Measurements from ENCODE around the gene ADAR. TPM values are rescaled to one million over a fixed set of nuclear protein-coding genes. Genes with fewer than 3 reads are reported as not detected.

Gene ADAR
- total and polyA plus RNA-seq, 2 of the 4 experiments (the other 2 are of a cell fraction) = 70.9 to 131 TPM

DNA sequence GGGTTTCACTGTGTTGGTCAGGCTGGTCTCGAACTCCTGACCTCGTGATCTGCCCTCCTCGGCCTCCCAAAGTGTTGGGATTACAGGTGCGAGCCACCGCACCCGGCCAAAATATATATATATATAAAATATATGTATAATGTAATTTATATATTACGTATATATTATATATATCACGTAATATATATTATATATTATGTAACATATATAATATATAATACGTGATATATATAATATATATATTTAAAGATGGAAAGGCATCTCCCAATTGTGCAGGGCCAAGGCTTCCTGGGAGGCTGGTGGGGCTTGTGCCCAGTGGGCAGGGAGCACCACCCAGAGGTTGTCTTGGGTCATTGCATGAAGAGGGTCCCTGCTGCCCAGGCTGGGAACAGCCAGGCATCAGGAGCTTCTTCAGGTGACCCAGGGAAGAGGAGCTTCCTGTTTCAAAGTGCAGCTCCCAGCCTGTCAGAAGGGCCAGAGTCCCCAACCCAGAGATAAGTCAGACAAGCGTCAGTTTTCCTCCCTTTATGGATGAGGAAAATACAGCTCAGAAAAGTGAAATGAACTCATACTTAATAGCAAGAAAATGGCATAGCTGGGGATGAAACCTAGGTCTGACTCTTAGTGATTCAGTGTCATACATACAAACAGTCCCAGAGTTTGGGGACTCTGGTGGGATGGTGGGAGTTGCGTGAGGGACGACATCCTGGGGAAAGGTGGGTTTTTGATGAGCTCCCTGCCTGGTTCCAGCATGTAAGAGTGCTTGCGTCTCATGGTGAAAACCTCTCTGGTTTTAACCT lies 61.5 kb downstream of the ADAR start:
- in situ Hi-C loops (cut with MboI; ENCODE audit: low sequenced_read_pairs) = loop anchor here (5.0 kb wide), 1 partner anchor 59 kb away; no protein-coding TSS in a partner anchor
- 100% methylated on average over 1 of the region's 13 CpGs; no CpG with 5 or more reads in 1 of the 2 experiments for WGBS, 2 experiments (ENCODE audit: extremely low coverage in 2 of 2, insufficient read length in 1 of 2)

More for the DNA sequence above, 61.5 kb downstream of the ADAR start:
- Histone ChIP-seq H3K4me3 (ENCODE audit: insufficient read depth, low read depth, low read length) (no peak overlapping the region), H3K9me1 (ENCODE audit: insufficient read depth, low read length) (no peaks in the 10 kb centered on the region), H2AK5ac (ENCODE audit: low read depth, low read length) (no peak overlapping the region), H4K5ac (ENCODE audit: low read depth, low read length) (no peak overlapping the region), H2BK120ac (ENCODE audit: low read depth, low read length) (no peak overlapping the region), H3K9me3 (ENCODE audit: control insufficient read depth, insufficient read depth, low read length) (no peaks in the 10 kb centered on the region), H3K9ac (ENCODE audit: low read depth, low read length) (no peak overlapping the region), H4K91ac (ENCODE audit: insufficient read depth, low read depth, low read length) (no peak overlapping the region), H3K27ac (ENCODE audit: insufficient read depth, low read length) (no peak overlapping the region), H2AK9ac (replicated peaks; ENCODE audit: low read depth, low read length, poor library complexity) (no peak overlapping the region), H3K23ac (ENCODE audit: low read depth, low read length) (no peak overlapping the region), H3K4ac (ENCODE audit: low read depth, low read length) (no peak overlapping the region), H4K20me1 (ENCODE audit: insufficient read depth, low read length) (peaks cover 16% of the 10 kb centered on the region; the same call in 1 of the 2 replicates), H3K18ac (ENCODE audit: low read depth, low read length) (no peak overlapping the region), H3K4me2 (ENCODE audit: low read depth, low read length) (no peak overlapping the region), H3K4me1 (ENCODE audit: control insufficient read depth, insufficient read depth, low read length) (no peaks in the 10 kb centered on the region), H3K79me1 (ENCODE audit: low read depth in 1 of 2, low read length in 2 of 2) (peaks cover 0 to 5% of the 10 kb centered on the region in 2 experiments; a peak in 1 of 4 replicates), H2BK5ac (ENCODE audit: low read depth, low read length, poor library complexity, severe bottlenecking) (no peak overlapping the region), H3K27me3 (ENCODE audit: control insufficient read depth, insufficient read depth, low read length) (peaks cover 32% of the 10 kb centered on the region), H3K14ac (replicated peaks; ENCODE audit: low read depth, low read length) (no peak overlapping the region), H4K8ac (ENCODE audit: low read depth in 2 of 2, low read length in 2 of 2) (no peak overlapping the region), H3K36me3 (ENCODE audit: control insufficient read depth, insufficient read depth, low read length) (peaks cover 28% of the 10 kb centered on the region), H3K56ac (ENCODE audit: extremely low read depth, insufficient read depth, low read length) (no peak overlapping the region), H2BK20ac (ENCODE audit: low read depth, low read length) (no peak overlapping the region), H2AFZ (replicated peaks; ENCODE audit: low read length, poor library complexity) (no peak overlapping the region), H2BK15ac (ENCODE audit: low read depth, low read length) (no peak overlapping the region)
- ATAC-seq (ENCODE audit: low read depth) (peak; percentile 97), DNase-seq (peak; percentile 58)
- no TSS peak for BruUV-seq (replicated peaks)
- intact Hi-C loops (cut with micrococcal nuclease) = loop anchor here (1.0 to 5.0 kb wide), 5 partner anchors 66 to 274 kb away; partner anchors contain the start of genes HAX1 and IL6R
- dilution Hi-C loops (cut with HindIII; ENCODE audit: low sequenced_read_pairs, unreplicated experiment) = no loop called here
- ChIA-PET CTCF (interaction anchor here (0.6 to 1.6 kb wide), 13 partner anchors 12 to 409 kb away, joined by 3 to 14 read pairs (median 4); partner anchors contain the start of gene PBXIP1), POLR2A (ENCODE audit: unreplicated experiment) (no interaction called here)
- TF ChIP-seq, protein P1, sequence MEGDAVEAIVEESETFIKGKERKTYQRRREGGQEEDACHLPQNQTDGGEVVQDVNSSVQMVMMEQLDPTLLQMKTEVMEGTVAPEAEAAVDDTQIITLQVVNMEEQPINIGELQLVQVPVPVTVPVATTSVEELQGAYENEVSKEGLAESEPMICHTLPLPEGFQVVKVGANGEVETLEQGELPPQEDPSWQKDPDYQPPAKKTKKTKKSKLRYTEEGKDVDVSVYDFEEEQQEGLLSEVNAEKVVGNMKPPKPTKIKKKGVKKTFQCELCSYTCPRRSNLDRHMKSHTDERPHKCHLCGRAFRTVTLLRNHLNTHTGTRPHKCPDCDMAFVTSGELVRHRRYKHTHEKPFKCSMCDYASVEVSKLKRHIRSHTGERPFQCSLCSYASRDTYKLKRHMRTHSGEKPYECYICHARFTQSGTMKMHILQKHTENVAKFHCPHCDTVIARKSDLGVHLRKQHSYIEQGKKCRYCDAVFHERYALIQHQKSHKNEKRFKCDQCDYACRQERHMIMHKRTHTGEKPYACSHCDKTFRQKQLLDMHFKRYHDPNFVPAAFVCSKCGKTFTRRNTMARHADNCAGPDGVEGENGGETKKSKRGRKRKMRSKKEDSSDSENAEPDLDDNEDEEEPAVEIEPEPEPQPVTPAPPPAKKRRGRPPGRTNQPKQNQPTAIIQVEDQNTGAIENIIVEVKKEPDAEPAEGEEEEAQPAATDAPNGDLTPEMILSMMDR (conservative IDR thresholded peaks at IDR 0.05; ENCODE audit: low read depth, low read length) = peak; percentile 79
- TF ChIP-seq SMC3 (IDR thresholded peaks at IDR 0.05; ENCODE audit: low read depth, low read length) (peak; percentile 86), CHD1 (IDR thresholded peaks at IDR 0.05; ENCODE audit: low read depth, low read length) (no peak), MAZ (IDR thresholded peaks at IDR 0.05; ENCODE audit: borderline replicate concordance, low read depth, low read length) (0 out of 2 replicates have a peak, but pooled peaks have one; percentile 9), RAD21 (IDR thresholded peaks at IDR 0.05; ENCODE audit: low read length) (peak; percentile 89)
- TF ChIP-seq, protein P2, sequence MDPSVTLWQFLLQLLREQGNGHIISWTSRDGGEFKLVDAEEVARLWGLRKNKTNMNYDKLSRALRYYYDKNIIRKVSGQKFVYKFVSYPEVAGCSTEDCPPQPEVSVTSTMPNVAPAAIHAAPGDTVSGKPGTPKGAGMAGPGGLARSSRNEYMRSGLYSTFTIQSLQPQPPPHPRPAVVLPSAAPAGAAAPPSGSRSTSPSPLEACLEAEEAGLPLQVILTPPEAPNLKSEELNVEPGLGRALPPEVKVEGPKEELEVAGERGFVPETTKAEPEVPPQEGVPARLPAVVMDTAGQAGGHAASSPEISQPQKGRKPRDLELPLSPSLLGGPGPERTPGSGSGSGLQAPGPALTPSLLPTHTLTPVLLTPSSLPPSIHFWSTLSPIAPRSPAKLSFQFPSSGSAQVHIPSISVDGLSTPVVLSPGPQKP (IDR thresholded peaks at IDR 0.05; ENCODE audit: borderline replicate concordance, low read depth, low read length) = no peak
